GM21381 (cell line): ENCODE data around the gene FGF4.
"Not testable (repeated sequence)": the region's sequence is repeated elsewhere in the genome, so short reads cannot be mapped to it uniquely, and the experiment has no call there.

Experiments
- ATAC-seq: cut with Tn5 transposase; IDR thresholded peaks from one replicate; pipeline ENCODE4 v1.9.1; 2021; ENCODE audit warnings: mild to moderate bottlenecking, moderate library complexity; ENCODE audit not compliant: unreplicated experiment

Gene FGF4

GRCh38 chr11:69774354-69775162, 583 bp downstream of the FGF4 start:
- ATAC-seq: no peak

DNA sequence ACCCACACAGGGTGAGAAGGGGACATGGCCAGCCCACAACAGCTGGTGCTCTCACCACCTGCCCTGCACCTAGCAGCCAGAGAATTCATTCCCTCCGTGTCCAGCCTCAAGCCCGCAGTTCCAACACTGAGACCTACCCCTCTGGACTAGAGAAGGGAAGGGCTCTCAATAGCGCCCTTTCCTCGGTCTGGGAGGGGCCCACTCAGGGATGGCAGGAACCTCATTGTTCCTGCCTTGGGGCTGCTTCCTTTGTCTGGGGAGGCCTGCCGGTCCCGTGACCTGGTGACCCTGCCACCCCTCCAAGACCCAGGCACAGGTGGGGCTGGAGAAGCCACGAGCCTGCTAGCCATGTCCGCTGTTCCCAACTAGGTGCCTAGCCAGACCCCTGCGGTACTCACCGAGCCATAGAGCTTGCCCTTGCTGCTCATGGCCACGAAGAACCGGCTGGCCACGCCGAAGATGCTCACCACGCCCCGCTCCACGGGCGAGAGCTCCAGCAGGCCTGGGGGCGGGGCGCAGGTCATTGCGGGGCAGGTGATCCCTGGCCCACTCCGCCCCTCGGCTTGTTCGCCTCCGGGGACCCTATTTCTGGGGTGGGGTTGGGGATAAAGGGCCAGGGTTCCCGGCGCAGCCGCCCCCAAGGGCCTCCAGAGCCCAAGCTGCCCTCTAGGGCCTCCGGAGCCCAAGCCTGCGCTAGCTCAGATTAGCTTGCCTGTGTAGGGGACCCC, 1.4 kb downstream of the FGF4 start:
- no peak for ATAC-seq

DNA sequence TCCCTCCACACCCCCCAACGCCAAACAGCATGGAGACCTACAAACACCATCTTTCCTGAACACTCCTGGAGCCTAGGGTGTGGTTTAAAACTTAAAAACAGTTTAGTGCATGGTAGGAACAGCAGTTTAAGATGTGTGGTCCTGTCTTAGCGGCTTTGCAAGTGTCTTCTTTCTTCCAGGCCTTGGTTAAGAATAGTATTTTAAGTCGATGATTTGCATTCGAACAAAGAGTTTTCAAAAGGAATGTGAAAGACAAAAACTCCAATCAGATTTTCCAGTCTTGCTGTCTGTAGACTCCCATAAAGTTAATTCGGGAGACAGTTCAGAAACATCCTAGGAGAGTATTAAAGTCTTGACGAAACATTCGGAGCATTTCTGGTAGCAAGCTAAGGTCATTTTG, 3.7 kb downstream of the FGF4 start:
- no peak for ATAC-seq

DNA sequence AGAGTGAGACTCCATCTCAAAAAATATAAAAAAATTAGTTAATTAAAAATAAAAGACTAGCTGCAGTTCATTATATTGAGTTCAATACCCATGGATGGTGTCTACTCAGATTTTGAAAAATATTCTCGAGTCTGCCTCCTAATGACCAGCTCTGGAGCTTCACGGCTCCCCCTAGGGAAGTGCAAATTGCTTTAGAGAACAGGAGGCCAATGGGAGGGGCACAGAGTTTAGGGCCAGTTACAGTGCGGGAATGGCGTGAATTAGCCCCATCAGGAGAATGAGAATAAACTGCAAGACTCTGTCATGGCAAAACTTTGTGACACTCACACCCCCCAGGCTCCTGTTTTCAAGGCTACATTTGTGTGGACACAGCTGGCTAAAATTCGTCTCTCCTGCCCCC, 4.6 kb downstream of the FGF4 start:
- ATAC-seq: no peak

GRCh38 chr11:69765498-69765995, 9.6 kb downstream of the FGF4 start:
- no peak for ATAC-seq

DNA sequence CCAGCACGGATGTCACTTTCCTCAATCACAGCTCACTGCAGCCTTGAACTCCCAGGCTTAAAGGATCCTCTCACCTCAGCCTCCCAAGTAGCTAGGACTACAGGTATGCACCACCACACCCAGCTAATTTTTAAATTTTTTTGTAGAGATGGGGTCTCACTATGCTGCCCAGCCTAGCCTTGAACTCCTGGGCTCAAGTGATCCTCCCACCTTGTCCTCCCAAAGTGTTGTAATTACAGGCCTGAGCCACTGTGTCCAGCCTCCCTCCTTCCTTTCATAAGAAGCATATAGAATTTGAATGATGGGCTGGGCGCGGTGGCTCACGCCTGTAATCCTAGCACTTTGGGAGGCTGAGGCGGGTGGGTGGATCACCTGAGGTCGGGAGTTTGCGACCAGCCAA, 10.2 kb downstream of the FGF4 start:
- ATAC-seq: not testable (repeated sequence)

DNA sequence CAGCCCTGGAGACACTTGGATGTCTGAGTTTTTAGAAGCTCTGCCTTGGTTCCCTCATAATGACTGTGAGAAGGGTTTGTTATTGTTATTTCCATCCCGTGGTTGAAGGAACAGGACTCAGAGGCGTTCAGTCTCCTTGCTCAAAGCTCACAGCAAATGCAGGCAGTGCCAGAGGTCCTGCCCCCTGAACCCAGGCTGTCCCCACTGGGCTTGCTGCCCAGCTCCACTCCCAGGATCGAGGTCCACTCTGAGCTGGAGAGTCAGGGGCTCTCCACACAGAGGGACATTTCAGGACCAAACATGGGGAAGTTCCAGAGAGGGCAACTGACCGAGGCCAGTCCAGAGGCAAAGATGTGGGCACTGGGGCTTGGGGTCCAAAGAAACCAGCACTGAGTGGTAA, 14.8 kb downstream of the FGF4 start:
- no peak for ATAC-seq

- no peak for ATAC-seq
These were observed 22.3 kb downstream of the FGF4 start for GRCh38 chr11:69752890-69753289.

DNA sequence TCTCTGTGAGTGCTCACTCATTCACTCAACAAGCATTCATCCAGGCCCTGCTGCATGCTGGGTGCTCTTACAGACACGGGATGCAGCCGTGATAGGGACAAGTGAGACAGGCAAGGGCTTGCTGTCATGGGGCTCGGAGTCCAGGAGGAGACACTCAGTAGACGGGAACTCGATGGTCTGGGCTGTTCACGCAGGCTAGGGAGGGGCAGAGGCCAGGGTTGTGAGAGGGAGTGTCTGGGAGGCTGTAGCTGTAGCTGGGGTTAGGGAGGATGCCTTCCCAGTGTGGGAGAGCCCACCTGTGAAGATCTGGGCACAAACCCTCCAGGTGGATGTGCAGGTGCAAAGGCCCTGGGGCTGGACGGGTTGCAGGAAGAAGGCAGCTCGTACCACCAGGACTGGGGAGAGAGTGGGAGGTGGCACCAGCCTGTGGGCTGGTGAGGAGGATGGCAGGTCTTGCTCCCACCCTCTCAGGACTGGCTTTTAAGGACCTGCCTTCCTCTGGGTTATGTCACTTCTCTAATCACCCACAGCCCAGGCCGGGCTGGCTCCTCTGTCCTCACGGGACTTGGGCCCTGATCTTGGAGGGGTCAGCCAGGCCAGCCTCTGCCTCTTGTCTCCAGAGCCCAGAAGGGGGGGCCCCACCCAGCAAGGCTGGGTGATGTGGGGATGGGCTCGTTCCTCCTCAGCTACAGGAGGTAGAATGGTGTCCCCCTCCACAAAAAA, 24.1 kb downstream of the FGF4 start:
- ATAC-seq: no peak

DNA sequence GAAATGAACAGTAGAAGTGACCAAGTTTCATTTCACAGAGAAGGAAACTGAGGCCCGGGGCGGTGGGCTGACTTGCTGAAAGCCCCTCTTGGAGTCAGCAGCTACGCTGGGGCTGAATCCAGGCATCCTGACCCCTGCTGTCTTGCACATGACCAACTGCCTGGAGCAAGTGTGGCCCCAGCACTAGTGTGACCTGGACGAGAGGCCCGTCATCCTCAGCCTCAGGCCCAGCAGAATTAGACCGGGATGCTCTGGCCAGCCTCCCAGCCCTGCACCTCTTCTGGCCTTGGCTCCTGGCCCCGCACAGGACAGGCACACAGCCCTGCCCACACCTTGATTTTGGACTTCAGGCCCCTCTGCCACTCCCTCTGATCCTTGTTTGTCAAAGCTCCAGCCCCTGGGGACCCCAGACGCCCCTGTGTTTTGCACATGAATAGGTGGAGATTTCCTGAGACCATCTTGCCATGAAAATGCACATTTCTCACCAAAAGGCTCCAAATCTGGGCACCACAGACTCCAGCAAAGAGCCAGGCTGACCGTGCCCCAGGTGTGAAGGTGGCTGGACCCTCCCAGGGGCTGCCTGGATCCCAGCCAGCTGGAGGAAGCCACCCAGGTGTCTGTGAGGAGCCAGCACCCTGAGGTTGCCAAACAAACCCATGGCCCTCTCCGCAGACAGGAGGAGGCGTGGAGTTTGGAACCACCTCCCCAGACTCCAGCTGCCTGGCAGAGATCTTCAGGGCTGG, 24.9 kb downstream of the FGF4 start:
- ATAC-seq: no peak

DNA sequence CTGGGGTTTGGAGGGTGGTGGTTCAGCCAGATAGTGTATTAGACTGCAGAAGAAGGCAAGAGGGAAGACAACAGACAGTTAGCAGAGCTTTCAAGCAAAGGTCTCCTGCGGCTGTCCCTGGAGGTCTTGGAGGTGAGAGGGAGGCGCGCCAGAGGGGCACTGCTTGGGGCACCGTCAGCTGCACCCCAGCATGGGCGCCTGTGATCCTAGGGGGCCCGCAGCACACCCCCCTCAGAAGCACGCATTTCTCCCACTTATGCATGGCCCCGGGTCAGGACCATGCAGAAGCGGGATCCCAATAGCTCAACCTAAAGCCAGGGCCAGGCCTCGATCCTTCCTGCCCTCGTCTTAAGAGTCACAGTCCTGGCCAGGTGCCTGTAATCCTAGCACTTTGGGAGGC, 26.5 kb downstream of the FGF4 start:
- ATAC-seq: no peak

GRCh38 chr11:69746752-69747742, 28.1 kb downstream of the FGF4 start:
- no peak for ATAC-seq

- no peak for ATAC-seq
These were observed 29.0 kb downstream of the FGF4 start for GRCh38 chr11:69746140-69746539.

DNA sequence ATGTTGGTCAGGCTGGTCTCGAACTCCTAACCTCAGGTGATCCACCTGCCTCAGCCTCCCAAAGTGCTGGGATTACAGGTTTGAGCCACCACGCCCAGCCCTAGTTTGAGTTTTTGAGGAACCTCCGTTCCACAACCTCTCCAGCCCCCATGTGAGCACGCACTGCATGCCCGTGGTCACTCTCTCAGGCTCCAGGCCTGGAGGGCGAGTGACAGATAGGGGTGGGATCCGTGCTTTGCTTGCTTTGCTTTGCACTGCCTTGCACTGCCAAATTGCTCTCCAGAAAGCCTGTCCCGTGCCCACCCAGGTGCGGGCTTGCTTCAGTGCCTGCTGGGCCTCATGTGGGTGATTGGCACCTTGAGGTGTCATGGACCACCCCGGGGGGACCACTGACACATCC, 29.9 kb downstream of the FGF4 start:
- no peak for ATAC-seq

DNA sequence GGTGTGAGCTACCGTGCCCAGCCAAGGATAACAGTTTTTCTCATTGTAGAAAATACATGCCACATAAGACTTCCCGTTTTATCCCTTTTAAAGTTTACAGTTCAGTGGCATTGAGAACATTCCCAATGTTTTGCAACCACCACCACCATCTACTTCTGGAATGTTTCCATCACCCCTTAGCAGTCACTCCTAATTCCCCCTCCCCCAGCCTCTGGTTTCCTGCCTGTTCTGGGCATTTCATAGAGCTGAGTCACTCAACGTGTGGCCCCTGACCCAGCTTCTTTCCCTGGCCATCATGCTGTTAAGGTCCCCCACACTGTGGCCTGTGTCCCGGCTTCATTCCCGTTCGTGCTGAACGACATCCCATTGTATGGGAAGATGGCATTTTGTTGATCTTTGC, 30.7 kb downstream of the FGF4 start:
- no peak for ATAC-seq

DNA sequence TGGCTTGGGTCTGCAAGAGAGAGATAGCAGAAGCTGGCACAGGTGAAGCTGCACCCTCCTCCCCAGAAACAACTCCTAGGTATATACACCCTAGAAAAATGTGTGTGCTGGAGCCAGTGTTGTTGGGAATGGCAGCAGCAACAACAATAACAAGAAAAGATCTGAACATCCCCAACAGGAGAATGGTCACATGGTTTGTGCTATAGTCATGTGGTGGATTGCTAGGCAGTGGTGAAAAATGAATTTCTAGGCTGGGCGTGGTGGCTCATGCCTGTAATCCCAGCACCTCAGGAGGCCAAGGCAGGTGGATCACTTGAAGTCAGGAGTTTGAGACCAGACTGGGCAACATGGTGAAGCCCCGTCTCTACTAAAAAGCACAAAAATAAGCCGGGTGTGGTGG, 40.3 kb downstream of the FGF4 start:
- no peak for ATAC-seq

- no peak for ATAC-seq
These were observed 40.8 kb downstream of the FGF4 start for GRCh38 chr11:69734367-69734766.

DNA sequence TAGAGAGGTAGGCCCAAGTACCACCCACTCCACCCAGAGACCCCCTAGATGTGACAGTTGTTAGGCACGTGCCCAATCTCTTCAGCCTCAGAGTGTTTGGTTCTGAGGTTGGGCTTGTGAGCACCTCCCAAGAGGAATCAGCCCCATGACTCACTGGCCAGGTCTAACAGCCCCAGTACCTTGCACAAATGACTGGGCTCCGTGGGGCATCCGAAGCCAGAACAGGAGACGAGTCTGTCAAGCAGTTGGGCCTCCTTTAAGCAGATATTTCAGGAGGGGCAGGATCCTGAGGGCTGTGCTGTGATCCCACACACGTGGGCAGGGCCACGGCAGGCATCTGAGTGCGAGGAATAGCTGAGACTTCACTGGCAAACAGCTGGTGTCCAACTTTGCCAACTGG, 42.2 kb downstream of the FGF4 start:
- ATAC-seq: no peak

GRCh38 chr11:69731110-69731509, 44.0 kb downstream of the FGF4 start:
- no peak for ATAC-seq

DNA sequence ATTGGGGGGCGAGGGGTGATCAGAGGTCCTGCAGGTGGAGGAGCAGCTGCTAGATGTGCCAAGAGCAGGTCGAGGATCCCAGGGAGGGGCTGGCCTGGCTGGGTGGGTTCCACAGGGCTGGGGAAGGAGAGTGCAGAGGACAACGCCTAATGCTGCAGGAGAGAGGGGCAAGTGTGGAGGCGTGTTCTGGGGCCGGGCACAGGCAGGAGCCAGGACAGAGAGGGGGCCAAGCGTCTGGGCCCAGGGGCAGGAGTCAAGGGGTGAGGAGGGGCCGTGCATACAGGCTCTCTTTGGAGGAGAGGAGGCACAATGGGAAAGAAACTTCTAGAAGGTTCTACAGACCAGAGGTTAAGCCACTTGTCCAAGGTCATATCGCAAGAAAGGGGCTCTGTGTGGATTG, 44.6 kb downstream of the FGF4 start:
- ATAC-seq: no peak
